GM10266 (cell line): ENCODE measurements around the gene SRSF5.

Source experiments
- DNase-seq: peaks from one replicate; pipeline ENCODE4 v3.0.0; 2012; ENCODE audit errors: extremely low spot score
- TF ChIP-seq, protein P1 (sequence below): IDR thresholded peaks from 2 replicates; pipeline ENCODE4 v1.5.1; 2012; ENCODE audit warnings: mild to moderate bottlenecking, low read depth; ENCODE audit not compliant: control insufficient read depth, insufficient read depth; ENCODE audit errors: missing control alignments

The SRSF5 gene

DNA sequence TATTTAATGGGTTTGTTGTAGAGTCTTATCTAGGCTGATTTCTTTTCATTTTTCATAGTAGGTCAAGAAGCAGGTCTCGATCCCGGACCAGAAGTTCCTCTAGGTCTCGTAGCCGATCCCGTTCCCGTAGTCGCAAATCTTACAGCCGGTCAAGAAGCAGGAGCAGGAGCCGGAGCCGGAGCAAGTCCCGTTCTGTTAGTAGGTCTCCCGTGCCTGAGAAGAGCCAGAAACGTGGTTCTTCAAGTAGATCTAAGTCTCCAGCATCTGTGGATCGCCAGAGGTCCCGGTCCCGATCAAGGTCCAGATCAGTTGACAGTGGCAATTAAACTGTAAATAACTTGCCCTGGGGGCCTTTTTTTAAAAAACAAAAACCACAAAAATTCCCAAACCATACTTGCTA is 4.2 kb downstream of the SRSF5 start:
- TF ChIP-seq, protein P1, sequence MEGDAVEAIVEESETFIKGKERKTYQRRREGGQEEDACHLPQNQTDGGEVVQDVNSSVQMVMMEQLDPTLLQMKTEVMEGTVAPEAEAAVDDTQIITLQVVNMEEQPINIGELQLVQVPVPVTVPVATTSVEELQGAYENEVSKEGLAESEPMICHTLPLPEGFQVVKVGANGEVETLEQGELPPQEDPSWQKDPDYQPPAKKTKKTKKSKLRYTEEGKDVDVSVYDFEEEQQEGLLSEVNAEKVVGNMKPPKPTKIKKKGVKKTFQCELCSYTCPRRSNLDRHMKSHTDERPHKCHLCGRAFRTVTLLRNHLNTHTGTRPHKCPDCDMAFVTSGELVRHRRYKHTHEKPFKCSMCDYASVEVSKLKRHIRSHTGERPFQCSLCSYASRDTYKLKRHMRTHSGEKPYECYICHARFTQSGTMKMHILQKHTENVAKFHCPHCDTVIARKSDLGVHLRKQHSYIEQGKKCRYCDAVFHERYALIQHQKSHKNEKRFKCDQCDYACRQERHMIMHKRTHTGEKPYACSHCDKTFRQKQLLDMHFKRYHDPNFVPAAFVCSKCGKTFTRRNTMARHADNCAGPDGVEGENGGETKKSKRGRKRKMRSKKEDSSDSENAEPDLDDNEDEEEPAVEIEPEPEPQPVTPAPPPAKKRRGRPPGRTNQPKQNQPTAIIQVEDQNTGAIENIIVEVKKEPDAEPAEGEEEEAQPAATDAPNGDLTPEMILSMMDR = no peak
- DNase-seq = no peak

DNA sequence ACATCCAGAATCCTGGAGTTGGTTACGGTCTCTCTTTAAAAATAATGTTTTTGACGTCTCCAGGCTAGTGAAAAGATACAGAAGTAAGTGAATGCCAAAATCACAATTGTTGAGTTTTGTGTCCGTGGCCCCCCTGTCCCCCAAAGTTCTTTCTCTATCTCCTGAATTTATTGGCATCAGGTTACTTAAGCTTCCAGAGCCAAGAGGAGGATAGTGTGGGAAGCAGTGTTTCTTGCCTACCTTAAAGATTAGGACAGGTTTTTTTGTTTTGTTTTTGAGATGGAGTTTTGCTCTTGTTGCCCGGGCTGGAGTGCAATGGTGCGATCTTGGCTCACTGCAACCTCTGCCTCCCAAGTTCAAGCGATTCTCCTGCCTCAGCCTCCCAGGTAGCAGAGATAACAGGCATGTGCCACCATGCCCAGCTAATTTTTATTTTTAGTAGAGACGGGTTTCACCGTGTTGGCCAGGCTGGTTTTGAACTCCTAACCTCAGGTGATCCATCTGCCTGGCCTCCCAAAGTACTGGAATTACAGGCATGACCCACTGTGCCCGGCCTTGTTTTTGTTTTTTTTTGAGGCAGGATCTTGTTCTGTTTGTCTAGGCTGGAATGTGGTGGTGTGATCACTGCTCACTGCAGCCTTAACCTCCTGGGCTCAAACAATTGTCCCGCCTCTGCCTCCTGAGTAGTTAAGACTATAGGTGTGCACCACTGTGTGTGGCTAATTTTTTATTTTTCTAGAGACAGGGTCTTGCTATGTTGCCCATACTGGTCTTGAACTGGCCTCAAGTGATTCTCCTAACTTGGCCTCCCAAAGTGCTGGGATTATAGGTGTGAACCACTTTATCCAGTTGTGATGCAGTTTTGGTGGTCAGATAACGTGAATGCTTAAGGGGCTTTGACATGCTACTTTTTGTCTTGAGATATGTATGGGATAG is 5.4 kb downstream of the SRSF5 start:
- no peak for DNase-seq
- TF ChIP-seq, protein P1 = no peak

DNA sequence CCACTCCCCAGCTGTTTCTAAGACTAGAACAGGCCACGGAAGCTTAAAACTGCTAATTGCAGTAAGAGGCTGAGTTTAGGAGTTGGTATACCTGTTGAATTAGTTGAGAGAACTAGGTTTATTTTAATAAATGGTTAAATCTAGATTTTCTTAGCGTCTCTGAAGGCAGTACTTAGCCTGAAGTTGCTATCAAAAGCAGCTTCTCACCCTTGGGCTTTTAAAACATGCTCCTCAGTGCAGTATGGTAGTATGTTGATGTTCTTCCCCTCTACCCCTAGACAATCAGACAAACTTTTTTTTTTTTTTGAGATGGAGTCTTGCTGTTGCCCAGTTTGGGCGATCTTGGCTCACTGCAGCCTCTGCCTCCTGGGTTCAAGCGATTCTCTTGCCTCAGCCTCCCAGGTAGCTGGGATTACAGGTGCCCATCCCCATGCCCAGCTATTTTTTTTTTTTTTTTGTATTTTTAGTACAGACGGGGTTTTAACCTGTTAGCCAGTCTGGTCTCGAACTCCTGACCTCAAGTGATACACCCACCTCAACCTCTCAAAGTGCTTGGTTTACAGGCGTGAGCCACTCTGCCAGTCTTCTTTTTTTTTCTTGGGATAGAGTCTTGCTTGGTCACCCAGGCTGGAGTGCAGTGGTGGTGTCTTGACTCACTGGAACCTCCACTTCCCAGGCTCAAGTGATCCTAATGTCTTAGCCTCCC is 6.8 kb downstream of the SRSF5 start:
- TF ChIP-seq, protein P1 = no peak
- no peak for DNase-seq

DNA sequence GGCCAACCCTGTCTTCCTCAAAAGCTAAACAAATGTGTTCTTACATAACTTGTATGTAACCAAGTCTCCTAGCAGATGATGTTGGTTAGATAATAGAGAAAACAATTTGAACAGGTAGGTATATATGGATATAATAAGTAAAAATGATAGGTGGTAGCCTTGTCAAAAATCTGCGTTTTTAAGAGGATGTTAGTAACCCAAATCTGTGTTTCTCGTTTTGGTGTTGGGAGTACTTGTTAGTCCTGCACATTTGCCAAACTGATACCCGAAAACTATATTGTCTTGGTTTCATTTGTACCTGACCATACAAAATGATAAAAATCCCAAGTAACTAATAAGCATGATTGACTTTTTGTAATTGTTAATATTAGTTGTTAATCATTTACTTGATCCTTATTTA is 8.1 kb downstream of the SRSF5 start:
- TF ChIP-seq, protein P1 = no peak
- DNase-seq = no peak

DNA sequence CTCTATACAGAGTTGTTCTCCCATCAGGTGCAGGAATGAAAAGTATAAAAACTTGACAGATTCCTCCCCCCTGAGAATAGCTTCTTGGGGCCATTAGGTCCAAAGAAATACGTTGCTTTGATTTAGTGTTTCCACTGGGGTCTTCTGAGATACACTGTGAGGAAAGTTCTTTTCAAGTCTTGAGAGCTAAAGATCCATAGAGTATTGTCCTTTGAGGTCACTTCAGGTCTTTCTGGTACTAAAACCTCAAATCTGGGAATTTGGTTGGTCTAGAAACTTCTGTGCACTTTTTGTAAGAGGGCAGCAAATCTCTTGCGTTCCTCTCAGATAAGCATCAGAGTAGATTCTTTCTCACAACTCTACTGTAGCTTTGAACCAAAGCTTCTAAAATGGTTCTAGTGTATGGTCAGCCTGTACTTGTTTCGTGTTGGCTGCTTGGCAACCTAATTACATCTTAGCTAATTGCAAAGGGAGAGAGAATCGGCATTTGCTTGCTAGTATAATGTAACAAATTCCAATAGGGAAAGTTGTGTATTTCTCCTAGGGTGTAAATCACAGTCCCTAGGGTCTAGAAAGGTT is 10.0 kb downstream of the SRSF5 start:
- TF ChIP-seq, protein P1 = no peak
- DNase-seq = no peak

DNA sequence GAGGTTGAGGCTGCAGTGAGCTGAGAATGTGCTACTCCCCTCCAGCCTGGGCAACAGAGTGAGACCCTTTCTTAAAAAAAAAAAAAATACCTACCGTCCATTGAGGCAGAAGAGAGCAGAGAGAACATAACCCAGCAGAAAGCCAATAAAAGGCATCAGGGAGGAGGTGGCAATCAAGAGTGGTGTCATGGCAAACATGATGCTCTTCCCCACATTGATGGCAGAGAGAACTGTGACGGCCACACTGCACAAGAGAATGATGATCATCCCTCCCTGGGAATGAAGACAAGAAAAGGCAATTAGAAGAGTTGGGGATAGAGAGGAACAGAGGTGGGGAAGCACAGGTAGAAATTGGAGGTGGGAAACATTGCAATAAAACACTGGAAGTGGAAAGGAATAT is 12.1 kb downstream of the SRSF5 start:
- no peak for DNase-seq

More for the DNA sequence above, 12.1 kb downstream of the SRSF5 start:
- TF ChIP-seq, protein P1 = no peak
